K562 (cell line): ENCODE results near the gene TNN. TPM values are rescaled to one million over a fixed set of nuclear protein-coding genes. Genes with fewer than 3 reads are reported as not detected.

Experiments
- ATAC-seq: fragments of 200-7000 bp; cut with Tn5 transposase; 3 replicates; pipeline ENCODE4 v1.9.1; 2020; ENCODE audit warnings: moderate library complexity
- BruUV-seq: library from RNA; stranded (reverse); fragments of 400-500 nt; replicated peaks from 2 replicates; lab custom pipeline; 2021; lab: Mats Ljungman, UMichigan
- CTCF ChIA-PET: fragments of 300-600 bp; formaldehyde crosslinking; extraction: SDS; loops from one replicate; lab custom pipeline; 2021; ENCODE audit warnings: low intra/inter-chr PET ratio; lab: Yijun Ruan, JAX
- POLR2A ChIA-PET: fragments of 300-600, 350-650 bp; sonication (Branson Sonifier 250); formaldehyde crosslinking; extraction: SDS; loops from one replicate; lab custom pipeline; 2021; ENCODE audit warnings: antibody characterized with exemption, inconsistent platforms; lab: Yijun Ruan, JAX
- DNase-seq, 4 experiments: peaks; one replicate each; pipeline versions ENCODE4 v3.0.0 to v3.0.0-alpha.2; 2011 to 2018; ENCODE audit warnings: low spot score in 3 of 4, mixed read lengths in 3 of 4; ENCODE audit errors: extremely low read depth in 1 of 4
- FAIRE-seq: peaks from 2 replicates; lab custom pipeline; 2011; peaks lifted over from hg19 to GRCh38; lab: Jason Lieb, UNC
- H2AFZ ChIP-seq: 2 replicates; pipeline ENCODE4 v1.6.0; 2011; ENCODE audit warnings: low read depth, low read length, control low read depth, inconsistent platforms
- H3K27ac ChIP-seq: fragments of 200-600 bp; 3 replicates; pipeline ENCODE4 v1.8.0; 2011; ENCODE audit warnings: low read depth, mild to moderate bottlenecking, control low read depth, inconsistent platforms, low read length, moderate library complexity, mixed read lengths; ENCODE audit errors: extremely low read depth
- H3K27me3 ChIP-seq, 2 experiments: fragments of 300-600 bp in 1 of 2; 2 replicates in 1 of 2; 3 replicates in 1 of 2; pipeline versions ENCODE4 v1.6.0 to v1.8.0; 2011; ENCODE audit warnings: inconsistent platforms in 2 of 2, low read length in 2 of 2, mild to moderate bottlenecking in 1 of 2, mixed read lengths in 1 of 2, moderate library complexity in 1 of 2; ENCODE audit not compliant: control insufficient read depth in 2 of 2, insufficient read depth in 2 of 2
- H3K36me3 ChIP-seq: fragments of 300-600 bp; 3 replicates; pipeline ENCODE4 v1.8.0; 2011; ENCODE audit warnings: mild to moderate bottlenecking, low read length, inconsistent platforms; ENCODE audit not compliant: control insufficient read depth, insufficient read depth
- H3K4me1 ChIP-seq, 2 experiments: fragments of 200-600 bp in 1 of 2; replicated peaks in 1 of 2; 2 replicates in 1 of 2; 3 replicates in 1 of 2; pipeline versions ENCODE4 v1.5.1 to v1.8.0; 2011; ENCODE audit warnings: inconsistent platforms in 2 of 2, low read length in 2 of 2, mild to moderate bottlenecking in 1 of 2, mixed read lengths in 1 of 2, moderate library complexity in 1 of 2; ENCODE audit not compliant: control insufficient read depth in 2 of 2, insufficient read depth in 2 of 2
- H3K4me2 ChIP-seq: 2 replicates; pipeline ENCODE4 v1.6.1; 2011; ENCODE audit warnings: low read length, control low read depth, inconsistent platforms, mixed read lengths; ENCODE audit not compliant: insufficient read depth
- H3K4me3 ChIP-seq: fragments of 200-600 bp; sonication (generic), shearing (Covaris generic); 2 replicates; pipeline ENCODE4 v1.5.1; 2016; ENCODE audit warnings: control low read depth, inconsistent platforms
- H3K79me2 ChIP-seq: fragments of 200-600 bp; 3 replicates; pipeline ENCODE4 v1.8.0; 2011; ENCODE audit warnings: low read length, inconsistent platforms; ENCODE audit not compliant: control insufficient read depth, insufficient read depth
- H3K9ac ChIP-seq, 2 experiments: 2 replicates each; pipeline versions ENCODE4 v1.6.0 to v1.6.1; 2011; ENCODE audit warnings: low read depth in 2 of 2, low read length in 2 of 2, control low read depth in 1 of 2, inconsistent platforms in 1 of 2, mild to moderate bottlenecking in 1 of 2, mixed read lengths in 1 of 2; ENCODE audit not compliant: insufficient read depth in 1 of 2
- H3K9me1 ChIP-seq: one replicate; pipeline ENCODE4 v1.6.0; 2011; ENCODE audit warnings: inconsistent platforms, mild to moderate bottlenecking, low read length, moderate library complexity; ENCODE audit not compliant: control insufficient read depth, insufficient read depth
- H3K9me3 ChIP-seq: replicated peaks from 2 replicates; pipeline ENCODE4 v1.5.1; 2011; ENCODE audit warnings: low read depth, low read length, inconsistent platforms; ENCODE audit not compliant: control insufficient read depth, insufficient read depth
- H4K20me1 ChIP-seq: replicated peaks from 2 replicates; pipeline ENCODE4 v1.6.1; 2011; ENCODE audit warnings: low read length, inconsistent platforms, mixed read lengths; ENCODE audit not compliant: control insufficient read depth, insufficient read depth
- ETV1 ChIP-seq: fragments of 450-650 bp; conservative IDR thresholded peaks from 2 replicates; pipeline ENCODE4 v1.6.1; 2016; ENCODE audit warnings: missing genetic modification characterization, control low read depth, low read depth, missing compliant biosample characterization
- ETV5 ChIP-seq: sonication (generic); formaldehyde crosslinking; IDR thresholded peaks from 2 replicates; pipeline ENCODE4 v1.4.0; 2020; ENCODE audit warnings: low read depth, mild to moderate bottlenecking, missing genetic modification reagents
- L3MBTL2 ChIP-seq: fragments of 450-650 bp; IDR thresholded peaks from 2 replicates; pipeline ENCODE4 v1.6.1; 2016; ENCODE audit warnings: mild to moderate bottlenecking, moderate library complexity
- MAFG ChIP-seq: fragments of 450-650 bp; conservative IDR thresholded peaks from 2 replicates; pipeline ENCODE4 v1.6.1; 2016; ENCODE audit warnings: missing genetic modification characterization, missing compliant biosample characterization
- TEAD4 ChIP-seq, 2 experiments: sonication (generic) in 1 of 2; formaldehyde crosslinking in 1 of 2; IDR thresholded peaks; 2 replicates each; pipeline versions ENCODE4 v1.6.1 to v1.8.0; 2012 to 2022; ENCODE audit warnings: borderline replicate concordance in 1 of 2, inconsistent platforms in 1 of 2, low read length in 1 of 2, mild to moderate bottlenecking in 1 of 2, missing genetic modification reagents in 1 of 2
- WGBS: fragments of 100-300 bp; shearing (Covaris generic); methylation state at CpG from one replicate; pipeline ENCODE4 v1.1.6; 2016; ENCODE audit warnings: low coverage, mixed read lengths; ENCODE audit not compliant: insufficient coverage; ENCODE audit errors: missing lambda C conversion rate; 5-methylcytosine and 5-hydroxymethylcytosine counted together
- in situ Hi-C: fragments of 300-500 bp; cut with MboI; formaldehyde crosslinking; loops from 4 replicates; pipeline ENCODE4 v1.15.0; 2018; ENCODE audit warnings: inconsistent platforms, mixed read lengths
- intact Hi-C: fragments of 100-400 bp; cut with micrococcal nuclease; formaldehyde crosslinking; loops from 2 replicates; pipeline ENCODE4 v1.14.2; 2022
- polyA plus RNA-seq, 8 experiments: library from polyadenylated mRNA; depleted of rRNA in 4 of 8; stranded (reverse) in 5 of 8; unstranded in 3 of 8; fragments of >200 nt; fragmentation: Nextera tagmentation in 2 of 8; fragmentation: Illumina TruSeq in 1 of 8; extraction: Ambion mirVana in 2 of 8; extraction: Trizol in 1 of 8; gene quantifications; 2 replicates each; pipeline versions ENCODE4 v1.2.1 to v1.2.3, GENCODE V29; 2011 to 2014; ENCODE audit warnings: inconsistent platforms in 1 of 8, missing spikeins in 1 of 8
- total RNA-seq, 7 experiments: library from RNA; depleted of rRNA in 6 of 7; stranded (reverse); fragments of >200 nt in 6 of 7; fragmentation: Illumina TruSeq in 2 of 7; extraction: Trizol in 2 of 7; gene quantifications; 2 replicates each; pipeline versions ENCODE4 v1.2.1 to v1.2.3, GENCODE V29; 2011 to 2021; ENCODE audit warnings: low replicate concordance in 1 of 7
- TF ChIP-seq, protein P1 (sequence below): sonication (generic); formaldehyde crosslinking; IDR thresholded peaks from 2 replicates; pipeline ENCODE4 v1.8.0; 2022; ENCODE audit warnings: mild to moderate bottlenecking, missing genetic modification reagents
- TF ChIP-seq, protein P2 (sequence below): sonication (generic); formaldehyde crosslinking; IDR thresholded peaks from 2 replicates; pipeline ENCODE4 v1.8.1; 2023; ENCODE audit warnings: mild to moderate bottlenecking, missing genetic modification reagents

TNN gene
- total and polyA plus RNA-seq, 9 of the 15 experiments (the other 6 are each of a cell fraction or from before 2014, with no cell fraction given), result 0.01 to 0.09 (median 0.07) TPM; not detected in 4

DNA sequence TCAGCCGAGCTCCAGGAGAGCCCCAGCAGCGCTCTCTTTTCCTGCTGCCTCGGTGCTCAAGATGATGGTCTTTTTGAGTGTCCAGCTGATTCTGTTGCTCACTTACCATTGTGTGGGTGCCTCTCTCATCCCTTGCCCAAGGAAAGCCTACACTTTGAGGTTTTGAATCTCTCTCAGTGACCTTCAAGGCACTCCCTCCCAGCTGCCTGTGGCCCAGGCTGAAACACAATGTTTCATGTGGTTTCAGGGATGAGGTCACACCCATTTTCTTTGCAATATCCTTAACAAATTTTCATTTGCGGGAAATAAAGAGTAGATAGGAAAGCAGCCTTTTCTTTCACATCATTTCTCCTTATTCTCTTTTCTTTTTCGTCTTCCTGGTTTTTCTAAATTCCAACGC lies 31.8 kb upstream of the TNN start:
- Histone ChIP-seq H3K9me1 (no peaks in the 10 kb centered on the region), H3K9ac (no peak overlapping the region), H3K27me3 (peaks cover 46 to 50% of the 10 kb centered on the region in 2 experiments), H4K20me1 (no peaks in the 10 kb centered on the region; the same call in 1 of the 2 replicates), H3K4me2 (no peak overlapping the region), H3K4me1 (no peaks in the 10 kb centered on the region), H2AFZ (no peak overlapping the region), H3K4me3 (no peak overlapping the region), H3K9me3 (no peaks in the 10 kb centered on the region), H3K79me2 (no peaks in the 10 kb centered on the region), H3K27ac (no peak overlapping the region), H3K36me3 (no peaks in the 10 kb centered on the region)
- intact Hi-C loops (no loop called here), in situ Hi-C loops (no loop called here)
- no peak for FAIRE-seq
- TF ChIP-seq TEAD4 (IDR thresholded peaks at IDR 0.05; ENCODE audit: low read length), result no peak
- TF ChIP-seq TEAD4 (CRISPR knock-in tag; IDR thresholded peaks at IDR 0.05; ENCODE audit: borderline replicate concordance), result no peak
- no peak for TF ChIP-seq L3MBTL2
- TF ChIP-seq, protein P1, sequence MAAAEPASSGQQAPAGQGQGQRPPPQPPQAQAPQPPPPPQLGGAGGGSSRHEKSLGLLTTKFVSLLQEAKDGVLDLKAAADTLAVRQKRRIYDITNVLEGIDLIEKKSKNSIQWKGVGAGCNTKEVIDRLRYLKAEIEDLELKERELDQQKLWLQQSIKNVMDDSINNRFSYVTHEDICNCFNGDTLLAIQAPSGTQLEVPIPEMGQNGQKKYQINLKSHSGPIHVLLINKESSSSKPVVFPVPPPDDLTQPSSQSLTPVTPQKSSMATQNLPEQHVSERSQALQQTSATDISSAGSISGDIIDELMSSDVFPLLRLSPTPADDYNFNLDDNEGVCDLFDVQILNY (CRISPR knock-in tag), result no peak
- TF ChIP-seq MAFG (tag), result no peak
- TF ChIP-seq ETV5, result no peak
- TF ChIP-seq, protein P2, sequence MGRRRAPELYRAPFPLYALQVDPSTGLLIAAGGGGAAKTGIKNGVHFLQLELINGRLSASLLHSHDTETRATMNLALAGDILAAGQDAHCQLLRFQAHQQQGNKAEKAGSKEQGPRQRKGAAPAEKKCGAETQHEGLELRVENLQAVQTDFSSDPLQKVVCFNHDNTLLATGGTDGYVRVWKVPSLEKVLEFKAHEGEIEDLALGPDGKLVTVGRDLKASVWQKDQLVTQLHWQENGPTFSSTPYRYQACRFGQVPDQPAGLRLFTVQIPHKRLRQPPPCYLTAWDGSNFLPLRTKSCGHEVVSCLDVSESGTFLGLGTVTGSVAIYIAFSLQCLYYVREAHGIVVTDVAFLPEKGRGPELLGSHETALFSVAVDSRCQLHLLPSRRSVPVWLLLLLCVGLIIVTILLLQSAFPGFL (CRISPR knock-in tag), result no peak
- no peak for TF ChIP-seq ETV1 (tag)
- no TSS peak for BruUV-seq
- CTCF ChIA-PET, result no interaction called here
- POLR2A ChIA-PET, result interaction anchor here (1.0 kb wide), 1 partner anchor 13 kb away, joined by 3 read pairs; the partner anchor contains the start of gene MRPS14
- DNase-seq, result no peak
- ATAC-seq, result no peak
- 3% methylated on average over 6 of the region's 6 CpGs for WGBS
